Stomach (tissue), 4 donors: ENCODE results near the gene CASTOR1.

Experiments used
- CTCF ChIP-seq, 7 experiments: fragments of 450-650 bp in 4 of 7; fragments of 200-600 bp in 3 of 7; sonication (generic) in 3 of 7; IDR thresholded peaks; one replicate each; pipeline ENCODE4 v1.5.1; 2016 to 2019; ENCODE audit warnings: antibody characterized with exemption in 7 of 7, control low read depth in 2 of 7, mild to moderate bottlenecking in 1 of 7
- EP300 ChIP-seq: sonication (generic); formaldehyde crosslinking; IDR thresholded peaks from one replicate; pipeline ENCODE4 v1.6.1; 2017; ENCODE audit warnings: antibody characterized with exemption

GRCh38 chr22:30272781-30273601 lies 16.3 kb downstream of the CASTOR1 start:
- TF ChIP-seq CTCF (IDR thresholded peaks at IDR 0.05): no peak
- TF ChIP-seq EP300: no peak
